NCI-H2196 (cell line): ENCODE results near the gene ANKRD44.

ENCODE experiments used
- DNase-seq: peaks from one replicate; lab custom pipeline; 2025; ENCODE audit not compliant: unreplicated experiment; lab: John Stamatoyannopoulos, UW

ANKRD44 gene

DNA sequence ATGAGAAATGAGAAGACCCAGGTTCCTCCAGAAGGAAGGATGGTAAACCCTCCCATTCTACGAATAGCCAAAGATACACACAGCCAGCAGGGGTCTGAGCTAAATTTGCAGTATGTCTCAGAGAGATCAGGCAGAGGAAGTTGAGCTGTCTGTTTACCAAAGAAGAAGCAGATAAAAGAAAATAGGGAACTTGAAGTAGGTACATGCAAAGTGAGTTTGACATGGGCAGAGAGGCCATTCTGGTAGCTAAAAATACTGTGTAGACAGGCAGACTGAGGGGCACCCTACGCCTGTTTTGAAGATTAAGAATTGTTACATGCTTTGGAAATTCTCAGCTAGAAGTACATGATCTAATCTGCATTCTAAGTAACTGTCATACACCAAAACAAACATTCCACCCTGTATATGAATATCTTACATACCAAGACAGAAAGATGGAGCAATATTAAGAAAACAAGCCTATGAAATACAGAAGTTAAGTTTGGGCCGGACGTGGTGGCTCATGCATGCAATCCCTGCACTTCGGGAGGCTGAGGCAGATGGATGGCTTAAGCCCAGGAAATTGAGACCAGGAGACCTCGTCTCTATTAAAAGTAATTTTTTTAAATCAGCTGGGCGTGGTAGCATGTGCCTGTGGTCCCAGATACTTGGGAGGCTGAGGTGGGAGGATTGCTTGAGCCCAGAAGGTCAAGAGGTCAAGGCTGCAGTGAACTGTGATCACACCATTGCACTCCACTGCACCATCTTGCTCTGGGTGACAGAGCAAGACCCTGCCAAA lies 157.9 kb downstream of the ANKRD44 start:
- DNase-seq = no peak

DNA sequence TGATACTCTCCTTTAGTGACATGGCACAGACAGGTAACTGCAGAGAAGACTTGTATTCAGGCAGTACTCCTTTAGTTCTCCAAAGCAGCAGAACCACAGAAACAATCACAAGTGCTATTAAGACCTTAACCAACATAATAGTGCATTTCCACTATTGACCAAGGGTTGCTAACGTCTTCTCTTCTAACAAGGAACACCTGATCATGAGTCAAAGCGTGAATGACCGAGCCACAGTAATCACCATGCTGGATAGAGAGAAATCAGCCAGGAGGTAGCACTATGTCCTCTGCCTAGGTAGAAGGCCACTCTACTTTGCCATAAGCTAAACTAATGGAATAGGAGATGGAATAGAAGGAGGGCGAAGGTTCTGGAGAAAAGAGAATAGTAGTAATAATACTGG lies 161.0 kb downstream of the ANKRD44 start:
- no peak for DNase-seq

DNA sequence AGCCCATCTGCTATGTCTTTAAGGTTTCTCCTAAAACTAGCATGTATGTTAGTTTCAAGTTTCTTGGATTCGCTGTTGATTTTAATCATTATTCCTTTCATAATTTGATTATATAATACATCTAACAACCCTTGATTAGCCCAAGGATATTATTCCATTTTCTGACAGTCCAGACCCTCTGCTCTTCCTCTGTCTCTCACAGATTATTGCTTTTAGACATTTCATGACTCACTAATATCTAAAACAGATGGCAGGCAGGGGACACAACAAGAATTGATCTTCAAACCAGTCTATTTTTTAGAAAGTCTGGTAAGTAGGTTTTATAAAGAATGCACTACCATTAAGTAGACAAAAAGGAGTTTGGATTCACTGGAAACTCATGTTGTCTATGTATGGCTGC lies 162.2 kb downstream of the ANKRD44 start:
- DNase-seq = no peak

DNA sequence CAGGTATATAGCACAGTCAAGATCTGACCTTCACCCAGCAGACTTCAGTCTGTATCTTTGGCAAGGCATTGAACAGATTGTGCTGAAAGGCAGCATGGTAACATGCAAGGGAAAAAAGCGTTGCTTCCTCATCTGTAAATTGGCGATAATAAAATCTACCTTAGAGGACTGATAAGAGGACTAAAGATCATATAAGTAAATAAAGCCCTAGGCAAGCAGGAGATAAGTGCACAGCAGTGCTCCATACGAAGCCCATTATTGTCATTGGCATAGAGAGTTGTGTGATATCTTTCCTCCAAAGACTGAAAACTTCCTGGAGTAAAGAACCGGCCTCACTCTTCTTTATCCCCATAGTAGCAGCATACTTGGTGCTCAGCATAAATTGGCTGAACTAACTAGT lies 162.6 kb downstream of the ANKRD44 start:
- no peak for DNase-seq

DNA sequence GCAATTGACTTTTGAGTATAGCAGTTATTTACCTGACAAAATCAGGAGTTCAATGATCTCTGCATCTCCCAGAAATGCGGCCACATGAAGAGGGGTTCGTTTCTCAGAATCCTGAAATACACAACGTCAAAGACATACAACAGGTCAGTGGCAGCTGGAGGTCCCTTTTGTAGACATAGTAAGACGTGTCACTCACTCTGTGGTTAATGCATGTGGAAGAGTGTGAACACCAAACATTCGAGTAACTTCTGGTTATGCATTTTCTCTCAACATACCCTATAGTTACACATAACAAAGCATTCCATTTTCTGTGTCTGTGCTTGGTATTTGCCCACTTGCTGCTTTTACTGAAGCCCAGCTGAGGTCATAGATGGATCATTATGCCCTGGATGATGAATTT lies 163.6 kb downstream of the ANKRD44 start:
- DNase-seq = no peak

DNA sequence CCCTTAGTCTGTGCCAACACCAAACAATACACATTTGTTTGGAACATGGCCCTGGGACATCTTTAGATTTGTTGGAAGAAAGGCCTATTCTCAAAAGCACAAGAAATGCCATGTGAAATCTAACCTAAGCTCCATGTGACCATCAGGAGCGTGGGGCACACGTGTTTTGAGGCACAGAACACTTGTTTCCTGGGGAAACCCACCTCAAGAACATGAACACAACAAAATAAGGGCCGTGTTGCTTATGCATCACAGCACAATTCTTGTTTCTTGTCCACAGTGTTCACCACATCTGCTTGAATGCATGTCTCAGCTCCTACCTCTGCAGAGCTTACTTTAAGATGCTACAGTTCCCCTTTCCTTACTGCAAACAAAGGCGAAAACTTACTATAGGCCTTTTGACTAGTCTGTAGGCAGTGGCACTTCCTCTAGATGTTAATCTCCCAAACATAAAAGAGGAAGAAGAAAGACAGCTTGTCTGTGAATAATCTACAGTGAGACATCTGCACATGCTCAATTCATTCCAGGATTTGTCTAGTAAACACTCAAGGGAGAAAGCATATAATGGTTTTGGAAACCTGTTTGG lies 165.0 kb downstream of the ANKRD44 start:
- peak; percentile 8 for DNase-seq

DNA sequence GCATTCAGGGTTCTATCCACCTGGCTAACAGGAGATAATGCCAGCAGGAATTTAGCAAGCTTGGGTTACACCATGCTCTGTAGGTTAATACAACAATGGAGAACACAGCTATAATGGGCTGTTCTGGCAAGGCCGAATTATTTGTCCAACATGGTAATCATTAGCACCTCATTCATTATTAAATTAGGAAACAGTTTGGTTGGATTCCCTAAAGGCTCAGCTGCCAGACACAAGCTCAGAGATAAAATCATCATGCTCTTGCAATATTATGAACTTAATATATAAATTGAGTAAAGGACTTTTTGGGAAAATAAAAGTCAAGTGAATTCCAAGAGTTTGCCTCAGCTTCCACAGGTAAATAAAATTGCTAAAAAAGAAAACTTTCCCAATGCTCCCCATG lies 166.4 kb downstream of the ANKRD44 start:
- no peak for DNase-seq

DNA sequence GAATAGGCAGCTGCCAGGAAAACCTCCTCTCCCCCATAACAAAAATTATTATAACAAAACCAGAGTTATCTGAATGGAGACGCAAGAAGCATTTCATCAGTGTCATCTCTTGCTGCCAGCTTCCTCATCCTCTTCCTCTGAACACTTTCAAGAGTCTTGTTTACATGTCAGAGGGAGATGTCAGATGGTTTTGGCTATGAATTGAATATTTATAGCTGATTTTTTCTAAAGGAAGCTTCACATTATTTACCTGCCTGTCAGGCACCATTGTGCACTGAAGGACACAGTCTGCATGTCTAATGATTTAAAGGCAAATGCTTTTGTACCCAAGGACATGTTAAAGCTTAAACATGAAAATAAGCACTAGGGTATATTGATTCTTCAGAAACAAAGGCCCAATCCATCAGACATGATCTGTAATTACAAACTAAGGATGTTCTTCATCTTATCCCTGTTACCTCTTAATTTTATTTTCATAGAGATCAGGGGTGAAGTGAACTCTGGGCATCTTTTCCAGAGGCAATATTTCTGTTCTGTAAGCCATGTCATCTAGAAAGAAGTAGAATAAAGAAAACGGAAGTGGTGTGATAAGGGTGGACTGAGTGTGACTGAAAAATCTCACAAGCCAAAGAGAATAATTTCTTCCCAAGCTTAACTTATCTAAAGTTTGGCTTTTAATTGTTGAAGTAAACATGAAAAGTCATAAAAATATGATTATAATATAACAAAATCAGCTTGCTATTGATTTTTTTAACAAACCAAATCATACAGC lies 168.7 kb downstream of the ANKRD44 start:
- DNase-seq = no peak

DNA sequence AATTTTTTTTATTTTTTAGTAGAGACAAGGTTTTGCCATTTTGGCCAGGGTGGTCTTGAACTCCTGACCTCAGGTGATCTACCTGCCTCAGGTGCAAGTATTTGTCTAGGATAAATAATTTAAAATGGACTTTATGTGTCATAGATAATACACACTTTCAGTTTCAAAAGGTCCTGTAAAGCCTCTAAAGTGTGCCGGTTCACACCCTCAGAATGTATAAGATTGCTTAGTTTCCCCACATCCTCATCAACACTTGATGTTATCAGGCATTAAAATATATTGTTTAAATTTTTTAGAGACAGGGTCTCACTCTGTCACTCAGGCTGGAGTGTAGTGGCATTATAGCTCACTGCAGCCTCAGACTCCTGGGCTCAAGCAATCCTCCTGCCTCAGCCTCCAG lies 170.5 kb downstream of the ANKRD44 start:
- DNase-seq = no peak

DNA sequence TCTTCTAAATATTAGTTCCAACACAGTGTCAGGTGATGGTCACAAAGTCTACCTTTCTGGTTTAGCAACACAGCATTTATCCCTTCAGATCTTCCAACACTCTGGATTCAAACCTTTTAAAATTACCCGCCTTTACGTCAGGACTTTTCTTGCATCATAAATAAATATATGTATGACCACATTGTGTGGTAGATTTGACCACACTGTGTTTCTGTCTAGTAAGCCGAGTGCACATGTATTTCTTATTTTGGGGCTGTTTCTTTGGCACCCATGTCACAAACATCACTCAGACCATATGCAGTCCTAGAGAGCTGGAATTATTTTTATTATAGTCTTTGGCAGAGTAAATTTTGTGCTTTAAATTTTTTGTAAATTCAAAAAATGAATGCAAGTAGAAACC lies 172.1 kb downstream of the ANKRD44 start:
- no peak for DNase-seq

DNA sequence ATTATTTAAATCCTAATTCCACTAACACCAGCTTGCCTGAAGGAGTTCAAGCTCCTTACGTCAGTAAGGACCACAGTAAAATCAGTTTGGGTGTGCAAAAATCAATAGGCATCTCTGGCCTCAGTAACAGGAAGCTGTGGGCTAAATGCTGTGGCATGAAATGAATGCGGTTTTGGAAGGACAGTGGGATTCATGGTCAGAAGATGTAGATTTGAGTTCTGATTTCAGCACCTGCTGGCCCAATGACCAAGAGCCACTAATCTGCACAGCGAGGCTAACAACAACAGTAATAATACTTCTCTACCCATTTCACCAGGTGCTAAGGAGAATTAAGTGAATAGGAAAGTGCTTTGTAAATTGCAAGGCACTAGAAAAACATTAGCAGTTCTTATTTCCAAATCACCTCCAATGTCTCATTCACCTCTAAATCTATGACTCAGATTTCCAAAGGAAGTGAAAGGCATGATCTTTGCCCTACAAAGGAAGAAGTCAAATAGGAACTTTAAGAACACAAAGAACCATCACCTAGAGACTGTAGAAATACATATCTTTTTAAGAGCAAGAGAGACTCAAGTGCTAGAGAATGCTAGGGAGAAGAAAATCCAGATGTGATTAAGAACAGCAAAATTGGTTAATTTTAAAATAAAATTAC lies 172.6 kb downstream of the ANKRD44 start:
- DNase-seq = no peak

DNA sequence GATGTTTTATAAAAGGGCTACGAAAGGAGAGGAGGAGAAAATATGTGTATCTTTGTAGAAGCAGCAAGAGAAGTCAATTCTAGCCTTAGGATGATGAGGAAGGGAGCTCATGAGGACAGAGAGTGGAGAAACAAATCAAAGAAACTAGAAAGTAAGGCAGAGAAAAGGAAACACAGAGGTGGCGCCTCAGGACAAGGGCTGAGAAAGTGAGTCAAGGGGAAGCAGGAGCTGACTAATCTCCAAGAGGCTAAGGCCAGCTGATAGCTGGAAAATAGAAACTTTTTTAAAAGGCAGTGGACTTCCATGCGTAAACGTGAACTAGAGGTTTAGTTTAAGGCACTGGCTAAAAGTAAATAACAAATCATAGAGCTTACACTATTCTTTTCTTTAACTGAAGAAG lies 173.3 kb downstream of the ANKRD44 start:
- DNase-seq = no peak

DNA sequence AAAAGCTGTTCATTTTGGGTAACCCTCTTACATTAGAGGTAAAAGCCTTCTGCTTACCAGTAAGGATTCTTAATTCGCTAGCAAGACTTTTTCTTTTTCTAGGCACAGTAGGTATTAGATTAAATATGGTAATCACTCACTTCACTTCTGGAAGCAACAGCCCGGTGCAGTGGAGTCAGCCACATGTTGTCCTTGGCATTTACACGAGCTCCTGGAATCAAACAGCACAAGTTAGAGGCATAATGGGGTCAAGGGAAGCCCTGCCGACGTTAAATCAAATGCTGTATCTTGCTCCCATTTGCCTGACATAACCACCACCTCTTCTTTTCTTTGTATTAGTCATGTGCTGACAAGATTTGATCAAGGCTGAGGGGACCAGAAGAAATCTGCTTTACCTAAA lies 174.1 kb downstream of the ANKRD44 start:
- no peak for DNase-seq

DNA sequence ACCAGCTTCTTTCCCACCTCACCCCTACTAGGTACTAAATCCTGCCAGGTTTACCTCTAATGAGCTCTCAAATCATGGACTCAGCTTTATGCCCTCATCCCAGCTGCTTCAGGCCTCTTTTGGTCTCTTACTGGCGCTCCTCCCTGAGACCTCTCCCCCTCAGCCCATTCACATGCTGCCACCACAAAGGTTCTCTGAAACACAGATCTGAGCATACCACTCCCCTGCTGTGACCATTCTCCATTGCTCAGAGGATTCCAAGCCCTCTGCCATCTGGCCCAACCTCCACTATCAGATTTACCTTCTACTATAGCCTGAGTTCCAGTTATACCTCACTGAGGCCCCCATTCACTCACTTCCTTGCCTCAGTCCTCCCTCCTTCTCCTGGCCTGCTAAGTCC lies 174.8 kb downstream of the ANKRD44 start:
- DNase-seq = no peak

DNA sequence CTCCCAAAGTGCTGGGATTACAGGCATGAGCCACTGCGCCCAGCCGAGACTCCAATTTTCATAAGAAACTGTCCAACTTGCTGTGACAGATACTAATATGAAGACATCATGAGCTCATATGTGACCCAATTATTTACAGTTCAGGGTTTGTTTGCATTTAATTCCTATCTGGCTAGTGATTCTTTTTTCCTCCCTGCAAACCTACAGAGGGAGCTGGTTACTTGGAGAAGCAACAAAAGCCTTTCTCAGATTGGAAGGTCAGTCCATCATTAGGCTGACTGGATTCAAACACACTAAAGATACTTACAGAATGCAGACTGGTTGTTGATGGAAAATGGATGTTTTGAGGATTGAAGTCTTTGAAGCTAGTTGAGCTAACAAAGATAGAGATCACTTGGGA lies 176.4 kb downstream of the ANKRD44 start:
- no peak for DNase-seq

DNA sequence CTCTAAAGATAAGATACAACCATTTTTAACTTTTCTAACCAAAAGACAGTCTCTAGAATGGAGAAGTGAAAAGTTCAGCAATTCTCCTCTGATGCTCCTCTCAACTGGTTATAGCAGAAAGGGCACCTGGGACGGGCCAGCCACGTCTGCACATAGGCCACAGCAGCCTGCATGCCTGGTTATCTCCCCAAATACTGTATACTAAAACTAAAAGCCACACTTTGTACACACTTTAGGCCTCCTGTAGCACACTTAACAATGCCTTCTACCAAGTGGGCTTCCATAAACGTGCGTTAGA lies 179.1 kb downstream of the ANKRD44 start:
- no peak for DNase-seq

DNA sequence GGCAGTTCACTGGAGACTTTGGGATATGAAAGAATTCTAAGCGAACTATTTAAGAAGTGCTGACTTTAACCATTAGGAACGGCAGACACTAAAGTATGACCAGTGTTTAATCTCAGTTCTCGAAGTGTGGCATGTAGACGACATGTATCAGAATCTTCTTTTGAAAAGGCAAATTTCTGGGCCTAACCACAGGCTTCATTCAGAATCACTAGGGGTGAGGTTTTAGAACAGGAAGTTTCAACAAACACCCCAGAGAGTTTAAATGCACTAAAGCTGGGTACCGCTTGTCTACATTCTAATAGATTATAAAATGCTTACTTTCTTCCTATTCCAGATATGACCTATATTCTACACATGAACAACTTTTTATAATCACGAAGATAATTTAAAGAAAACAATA lies 180.3 kb downstream of the ANKRD44 start:
- DNase-seq = no peak

DNA sequence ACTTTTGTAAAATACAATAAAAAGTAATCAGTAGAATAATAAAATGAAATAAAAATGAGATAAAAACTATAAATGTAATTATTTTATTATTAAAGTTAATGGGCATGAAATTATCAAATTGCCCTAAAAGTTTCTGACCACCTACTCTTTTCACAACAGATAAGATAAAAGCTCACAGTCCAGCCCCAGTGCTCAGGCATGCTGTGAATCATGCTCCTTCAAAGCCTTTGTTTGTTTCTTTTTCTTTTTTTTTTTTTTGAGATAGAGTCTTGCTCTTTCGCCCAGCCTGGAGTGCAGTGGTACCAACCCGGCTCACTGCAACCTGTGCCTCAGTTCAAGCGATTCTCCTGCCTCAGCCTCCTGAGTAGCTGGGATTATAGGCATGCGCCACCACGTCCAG lies 181.7 kb downstream of the ANKRD44 start:
- no peak for DNase-seq

DNA sequence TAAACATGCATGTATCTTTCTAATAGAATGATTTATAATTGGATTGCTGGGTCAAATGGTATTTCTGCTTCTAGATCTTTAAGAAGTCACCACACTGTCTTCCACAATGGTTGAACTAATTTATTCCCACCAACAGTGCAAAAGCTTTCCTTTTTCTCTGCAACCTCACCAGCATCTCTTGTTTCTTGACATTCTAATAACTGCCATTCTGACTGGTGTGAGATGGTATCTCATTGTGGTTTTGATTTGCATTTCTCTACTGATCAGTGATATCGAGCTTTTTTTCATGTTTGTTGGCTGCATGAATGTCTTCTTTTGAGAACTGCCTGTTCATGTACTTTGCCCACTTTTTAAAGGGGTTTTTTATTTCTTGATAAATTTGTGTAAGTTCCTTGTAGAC lies 182.5 kb downstream of the ANKRD44 start:
- DNase-seq = no peak

DNA sequence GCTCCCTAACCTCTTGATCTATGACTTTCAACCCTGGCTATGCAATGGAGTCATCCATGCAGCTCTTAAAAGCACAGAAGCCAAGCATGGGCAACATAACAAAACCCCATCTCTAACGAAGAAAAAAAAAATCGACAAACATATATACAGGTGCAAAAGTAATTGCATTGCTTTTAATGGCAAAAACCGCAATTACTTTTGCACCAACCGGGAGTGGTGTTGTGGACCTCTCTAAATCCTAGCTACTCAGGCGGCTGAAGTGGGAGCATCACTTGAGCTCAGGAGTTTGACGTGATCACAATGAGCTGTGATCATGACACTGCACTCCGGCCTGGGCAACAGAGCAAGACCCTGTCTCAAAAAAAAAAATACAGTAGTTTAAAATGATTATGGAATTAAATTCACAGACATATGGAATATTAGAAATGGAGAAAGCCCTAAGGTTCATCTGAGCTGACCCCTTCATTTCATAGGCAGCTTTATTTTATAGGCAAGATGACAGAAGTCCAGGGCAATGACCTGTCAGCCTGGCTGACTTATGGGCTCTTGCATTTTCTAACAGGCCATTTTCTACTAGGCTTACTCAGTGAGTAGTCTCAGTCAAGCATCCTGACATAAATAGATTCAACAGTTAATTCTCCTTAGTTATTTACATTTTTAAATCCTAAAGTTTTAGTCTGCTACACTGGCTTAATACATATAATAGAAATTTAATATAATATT lies 183.8 kb downstream of the ANKRD44 start:
- no peak for DNase-seq

DNA sequence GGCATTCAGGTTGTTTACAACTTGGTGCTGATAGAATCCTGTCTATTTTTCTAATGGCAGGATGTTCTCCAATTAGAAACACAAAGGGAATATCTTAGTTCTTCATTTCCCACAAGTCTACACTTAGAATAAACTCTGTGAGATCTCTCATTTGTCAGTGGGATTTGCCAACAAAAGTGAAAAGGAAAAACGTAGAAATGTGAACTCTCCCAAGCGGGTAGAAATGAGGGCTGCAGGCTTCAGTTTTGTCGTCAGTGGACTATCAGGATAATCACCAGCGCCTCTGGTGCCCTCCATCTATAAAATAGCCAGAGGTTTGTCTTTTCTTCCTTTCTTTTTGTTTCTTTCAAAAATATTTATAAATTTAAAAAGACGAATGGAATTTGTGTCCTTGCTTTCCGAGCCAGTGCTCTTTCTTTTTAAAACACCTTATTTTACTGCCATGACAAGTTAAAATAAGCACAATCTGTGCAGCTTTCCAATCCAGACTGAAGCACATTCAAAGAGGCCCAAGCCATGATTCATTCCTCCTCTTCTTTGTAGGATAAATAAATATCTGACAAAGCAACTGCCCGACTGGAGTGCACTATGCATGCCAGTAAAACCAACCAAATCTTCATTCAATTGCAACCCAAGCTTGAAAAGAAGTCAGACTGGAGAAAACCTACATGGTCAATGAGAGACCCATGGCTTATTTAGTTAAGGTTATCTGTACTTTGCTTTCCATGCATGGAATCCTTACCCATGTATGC lies 185.8 kb downstream of the ANKRD44 start:
- no peak for DNase-seq
